GM20000 (cell line): ENCODE results near the gene TIPARP.

ENCODE experiments used
- DNase-seq: peaks from one replicate; pipeline ENCODE4 v3.0.0; 2012; ENCODE audit warnings: low spot score
- CTCF ChIP-seq: IDR thresholded peaks from 2 replicates; pipeline ENCODE4 v1.5.1; 2012; ENCODE audit warnings: mild to moderate bottlenecking, control low read depth; ENCODE audit errors: extremely low read depth, missing control alignments

TIPARP gene

DNA sequence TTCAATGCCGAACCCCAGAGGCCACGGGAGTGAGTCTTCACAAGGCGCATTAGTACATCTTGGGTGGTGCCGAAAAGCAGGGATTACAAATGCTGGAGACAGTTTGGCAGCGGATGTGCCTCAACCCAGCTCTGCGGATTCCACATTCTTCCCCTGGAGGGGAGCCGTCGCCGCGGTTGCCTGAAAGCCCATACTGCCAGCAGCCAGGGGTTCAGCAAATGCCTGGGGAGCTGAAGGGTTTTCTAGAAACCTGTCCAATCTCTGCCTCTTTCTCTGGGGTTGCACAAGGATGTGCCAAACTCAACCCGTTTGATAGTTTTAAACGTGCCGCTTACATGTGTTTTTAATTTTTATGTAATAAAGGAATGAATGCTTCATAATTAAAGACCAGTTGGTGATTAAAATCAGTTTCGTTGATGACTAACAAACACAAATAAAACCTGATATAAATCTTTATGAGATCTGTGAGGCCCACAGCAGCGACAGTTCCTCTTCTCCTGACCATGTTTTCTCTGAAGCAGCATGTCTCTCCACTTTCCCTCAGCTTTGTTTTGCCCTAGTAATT lies 77.2 kb downstream of the TIPARP start:
- TF ChIP-seq CTCF = no peak
- no peak for DNase-seq
